Upper lobe of left lung (tissue), 4 donors: Measurements from ENCODE around the gene CXCR6.

Experiments
- EP300 ChIP-seq, 4 donors: sonication (generic); formaldehyde crosslinking; IDR thresholded peaks; one replicate each; pipeline ENCODE4 v1.5.1; 2017; ENCODE audit warnings: antibody characterized with exemption in 4 of 4, control low read depth in 2 of 4
- POLR2AphosphoS5 ChIP-seq, 2 donors: sonication (generic); formaldehyde crosslinking; IDR thresholded peaks; one replicate each; pipeline ENCODE4 v1.5.1; 2017; ENCODE audit warnings: antibody characterized with exemption in 2 of 2
- TF ChIP-seq, protein P1 (sequence below), 6 experiments: fragments of 450-650 bp in 4 of 6; fragments of 200-600 bp in 2 of 6; sonication (generic) in 2 of 6; IDR thresholded peaks; one replicate each; pipeline ENCODE4 v1.5.1; 2016 to 2019; ENCODE audit warnings: antibody characterized with exemption in 6 of 6

GRCh38 chr3:45965653-45966052, 22.4 kb downstream of the CXCR6 start:
- TF ChIP-seq, protein P1, sequence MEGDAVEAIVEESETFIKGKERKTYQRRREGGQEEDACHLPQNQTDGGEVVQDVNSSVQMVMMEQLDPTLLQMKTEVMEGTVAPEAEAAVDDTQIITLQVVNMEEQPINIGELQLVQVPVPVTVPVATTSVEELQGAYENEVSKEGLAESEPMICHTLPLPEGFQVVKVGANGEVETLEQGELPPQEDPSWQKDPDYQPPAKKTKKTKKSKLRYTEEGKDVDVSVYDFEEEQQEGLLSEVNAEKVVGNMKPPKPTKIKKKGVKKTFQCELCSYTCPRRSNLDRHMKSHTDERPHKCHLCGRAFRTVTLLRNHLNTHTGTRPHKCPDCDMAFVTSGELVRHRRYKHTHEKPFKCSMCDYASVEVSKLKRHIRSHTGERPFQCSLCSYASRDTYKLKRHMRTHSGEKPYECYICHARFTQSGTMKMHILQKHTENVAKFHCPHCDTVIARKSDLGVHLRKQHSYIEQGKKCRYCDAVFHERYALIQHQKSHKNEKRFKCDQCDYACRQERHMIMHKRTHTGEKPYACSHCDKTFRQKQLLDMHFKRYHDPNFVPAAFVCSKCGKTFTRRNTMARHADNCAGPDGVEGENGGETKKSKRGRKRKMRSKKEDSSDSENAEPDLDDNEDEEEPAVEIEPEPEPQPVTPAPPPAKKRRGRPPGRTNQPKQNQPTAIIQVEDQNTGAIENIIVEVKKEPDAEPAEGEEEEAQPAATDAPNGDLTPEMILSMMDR (IDR thresholded peaks at IDR 0.05) = no peak
- TF ChIP-seq POLR2AphosphoS5 (IDR thresholded peaks at IDR 0.05) = no peak
- TF ChIP-seq EP300 (IDR thresholded peaks at IDR 0.05) = no peak
